SIG-M5 (cell line): ENCODE data around the gene STARD13.

ENCODE experiments used
- DNase-seq: peaks from one replicate; lab custom pipeline; 2025; lab: John Stamatoyannopoulos, UW

STARD13 gene

DNA sequence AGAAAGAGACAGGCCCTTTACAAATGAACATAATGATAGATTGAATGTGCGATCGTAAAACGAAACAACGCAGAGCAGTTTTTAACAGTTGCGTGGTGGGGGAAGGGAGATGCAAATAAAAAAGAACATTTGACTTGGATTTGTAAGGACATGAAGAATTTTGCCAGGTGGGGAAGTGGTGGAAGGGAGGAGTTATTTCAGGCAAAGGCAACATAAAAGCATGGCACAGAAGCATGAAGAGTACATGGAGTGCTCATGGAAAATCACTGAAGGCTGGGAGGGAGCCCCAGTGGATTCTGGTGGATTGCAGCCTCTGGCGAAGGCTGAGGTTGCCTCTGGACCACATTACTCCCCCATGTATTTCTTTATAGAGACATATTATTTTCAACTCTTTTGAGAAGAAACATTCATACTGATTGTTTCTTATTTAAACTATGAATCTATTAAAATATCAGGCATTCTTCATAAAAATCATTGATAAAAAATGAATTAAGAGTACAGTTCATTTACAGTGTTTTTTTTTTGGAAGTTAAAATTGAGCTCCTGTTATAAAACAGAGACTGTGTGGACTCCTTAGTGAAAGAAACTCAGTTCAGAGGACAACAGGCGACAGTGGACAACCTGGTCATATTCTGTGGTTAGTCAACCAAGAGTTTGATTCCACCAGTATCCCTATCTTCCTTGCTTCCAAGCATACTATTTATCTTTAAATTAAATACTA, 57.5 kb downstream of the STARD13 start:
- no peak for DNase-seq

- DNase-seq, result no peak
Observed at GRCh38 chr13:33224686-33225085, 60.9 kb downstream of the STARD13 start.

- no peak for DNase-seq
Observed at GRCh38 chr13:33224191-33224590, 61.4 kb downstream of the STARD13 start.

- no peak for DNase-seq
Observed at GRCh38 chr13:33219926-33220325, 65.6 kb downstream of the STARD13 start.

GRCh38 chr13:33218426-33218825, 67.1 kb downstream of the STARD13 start:
- DNase-seq, result no peak

DNA sequence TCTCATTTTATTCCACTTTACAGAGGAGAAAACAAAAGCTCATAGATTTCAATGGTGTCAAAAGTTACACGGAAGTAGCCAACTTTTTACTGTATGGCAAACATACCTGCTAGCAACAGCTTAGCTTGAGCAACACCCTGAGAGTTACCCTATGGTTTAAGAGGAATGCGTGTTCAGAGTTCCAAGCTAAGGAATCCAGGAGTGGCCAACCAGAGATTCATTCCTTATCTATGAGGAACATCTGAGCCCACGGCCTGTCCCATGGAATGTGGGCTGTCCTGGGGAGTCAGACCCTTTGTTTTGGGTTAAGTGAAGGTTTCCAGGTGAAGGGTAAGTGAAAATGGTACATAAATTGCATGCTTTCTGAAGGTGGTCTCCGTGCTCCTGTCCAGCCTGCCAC, 67.5 kb downstream of the STARD13 start:
- DNase-seq, result no peak

- no peak for DNase-seq
Observed at GRCh38 chr13:33217256-33217655, 68.3 kb downstream of the STARD13 start.

DNA sequence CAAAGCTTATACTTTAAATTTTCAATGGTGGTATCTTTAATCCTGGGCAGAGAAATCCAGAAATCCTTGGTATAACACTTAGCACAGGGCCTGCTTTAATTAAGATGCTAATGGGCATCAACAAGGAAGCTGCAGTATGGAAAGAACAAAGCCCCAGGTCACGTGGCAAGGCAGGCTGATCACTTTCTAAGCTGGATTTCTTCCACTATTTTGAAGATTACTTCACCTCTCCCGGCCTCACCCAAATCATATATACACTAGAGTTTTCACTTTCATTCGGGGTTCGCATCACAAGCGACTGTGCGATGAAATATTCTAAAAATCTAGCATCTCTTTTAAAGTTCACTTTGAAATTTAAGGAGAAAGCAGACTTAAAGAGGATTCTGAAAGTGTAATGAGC, 71.8 kb downstream of the STARD13 start:
- no peak for DNase-seq

GRCh38 chr13:33213024-33213768, 72.4 kb downstream of the STARD13 start:
- DNase-seq, result no peak

- no peak for DNase-seq
Observed at GRCh38 chr13:33212396-33212795, 73.2 kb downstream of the STARD13 start.

DNA sequence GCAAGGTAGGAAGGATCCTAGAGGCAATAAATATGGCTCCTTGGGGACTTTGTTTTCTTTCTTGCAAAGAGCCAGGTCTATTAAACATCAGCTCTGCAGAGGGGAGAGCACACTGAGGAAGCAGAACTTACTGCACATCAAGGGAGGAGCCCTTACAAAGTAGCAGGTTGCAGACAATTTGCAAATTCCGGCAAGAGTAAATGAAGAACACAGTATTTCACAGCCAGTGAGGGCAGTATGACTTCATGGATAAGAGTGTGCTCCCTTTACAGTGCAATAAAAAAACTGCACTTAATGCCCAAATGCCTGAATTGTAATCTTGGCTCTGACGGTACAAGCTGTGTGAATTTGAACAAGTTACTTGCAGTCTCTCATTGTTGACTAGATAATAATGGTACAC, 75.5 kb downstream of the STARD13 start:
- DNase-seq, result no peak

DNA sequence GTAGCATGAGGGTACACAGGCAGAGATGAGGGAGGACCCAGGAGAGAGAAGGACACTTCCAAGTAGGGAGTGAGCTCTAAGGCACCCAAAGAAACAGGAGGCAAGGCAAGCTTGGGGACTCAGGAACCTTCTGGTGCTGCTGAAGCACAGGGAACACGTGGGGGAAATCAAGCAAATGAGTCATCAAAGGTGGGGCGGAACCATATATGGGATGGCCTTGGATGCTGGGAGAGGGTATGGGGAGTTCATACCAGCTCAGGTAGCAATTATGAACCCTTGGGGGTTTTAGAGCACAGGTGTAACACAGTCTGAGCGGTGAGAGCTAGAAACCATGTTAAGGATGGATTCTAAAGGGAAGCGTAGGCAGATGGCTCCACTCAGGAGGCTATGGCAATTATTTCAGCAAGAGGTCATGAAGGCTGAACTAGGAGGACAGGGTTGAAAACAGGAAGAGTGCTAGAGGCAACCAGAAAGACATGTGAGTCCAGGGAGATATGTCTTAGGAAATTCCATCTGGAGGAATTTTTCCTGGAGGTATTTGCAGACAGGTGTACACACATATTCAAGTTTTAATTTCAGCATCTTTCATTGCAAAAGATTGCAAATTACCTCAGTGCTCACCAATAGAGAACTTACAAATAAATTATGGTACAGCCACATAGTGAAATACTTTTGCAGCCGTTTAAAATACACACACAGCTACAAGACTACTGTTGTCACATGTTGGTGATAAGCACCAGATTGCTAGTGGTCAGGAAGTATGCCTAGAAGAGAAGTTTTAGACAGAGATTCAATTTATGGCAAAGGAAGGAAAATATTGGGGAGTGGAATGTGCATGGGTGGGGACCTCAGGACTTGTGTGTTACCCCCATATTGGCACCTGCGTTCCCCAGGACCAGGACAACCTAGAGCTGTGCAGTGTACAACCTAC, 77.0 kb downstream of the STARD13 start:
- no peak for DNase-seq

GRCh38 chr13:33207615-33207961, 78.0 kb downstream of the STARD13 start:
- no peak for DNase-seq

GRCh38 chr13:33206945-33207614, 78.5 kb downstream of the STARD13 start:
- no peak for DNase-seq

GRCh38 chr13:33206425-33206824, 79.1 kb downstream of the STARD13 start:
- DNase-seq, result no peak

GRCh38 chr13:33205804-33206221, 79.7 kb downstream of the STARD13 start:
- no peak for DNase-seq

DNA sequence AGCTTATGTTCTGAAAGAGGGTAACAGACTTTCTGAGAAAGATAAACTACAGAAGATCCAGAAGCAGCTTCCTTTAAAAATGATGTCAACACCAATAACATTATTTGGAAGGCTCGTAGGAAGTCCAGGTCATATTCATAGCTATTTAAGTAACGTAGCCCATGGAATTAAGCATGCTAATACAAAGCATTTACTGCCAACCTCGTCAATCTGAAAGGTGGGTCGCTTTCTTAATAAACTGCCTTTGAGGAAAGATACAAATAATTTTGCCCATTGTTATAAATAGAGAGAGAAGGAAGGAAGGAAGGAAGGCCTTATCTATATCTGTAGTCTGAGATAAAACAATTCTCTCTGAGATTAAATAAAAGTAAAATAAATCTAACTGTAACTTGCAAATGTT, 80.3 kb downstream of the STARD13 start:
- no peak for DNase-seq

GRCh38 chr13:33204130-33204927, 81.2 kb downstream of the STARD13 start:
- DNase-seq, result no peak

- no peak for DNase-seq
Observed at GRCh38 chr13:33202644-33203169, 82.8 kb downstream of the STARD13 start.

GRCh38 chr13:33201659-33202058, 83.9 kb downstream of the STARD13 start:
- DNase-seq, result no peak

DNA sequence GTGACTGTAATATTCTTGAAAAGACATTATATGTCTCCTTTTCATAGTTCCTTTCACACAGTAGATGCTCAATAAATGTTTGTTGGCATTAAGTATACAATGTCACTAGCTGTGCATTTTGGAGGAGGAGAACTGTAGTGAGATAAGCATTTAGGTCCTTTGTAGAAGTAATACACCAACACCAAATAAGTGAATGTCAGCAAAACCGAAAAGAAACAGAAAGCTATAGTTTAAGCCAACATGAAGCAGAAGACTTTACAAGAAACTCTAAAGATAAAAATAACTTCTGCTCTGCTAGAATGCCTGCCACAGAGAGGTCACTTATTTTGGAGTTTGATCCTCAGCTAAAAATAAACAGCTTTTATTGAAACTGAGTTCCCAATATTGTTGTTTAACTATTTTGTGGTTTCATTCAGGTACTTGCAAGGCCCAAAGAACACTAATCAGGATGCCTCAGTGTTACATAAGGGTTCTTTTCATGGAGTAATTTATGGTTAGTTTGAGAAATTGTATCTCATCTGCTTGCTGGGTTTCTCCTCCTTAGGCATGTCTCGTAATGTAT, 86.2 kb downstream of the STARD13 start:
- no peak for DNase-seq
